Stimulated activated naive CD8-positive, alpha-beta T cell treated with anti-CD3 and anti-CD28 coated beads, Interleukin-15, Interleukin-2, amounts not matched to agents 100 ng/mL and 50 ng/mL, for 24 hours (primary cell): ENCODE data around the gene ABHD17A.

ENCODE experiments used
- H3K27ac Mint-ChIP-seq: one replicate; pipeline ENCODE4 v1.8.0; 2021; ENCODE audit warnings: mild to moderate bottlenecking, mixed read lengths
- H3K27me3 Mint-ChIP-seq: one replicate; pipeline ENCODE4 v1.8.0; 2021; ENCODE audit warnings: mixed read lengths
- H3K36me3 Mint-ChIP-seq: one replicate; pipeline ENCODE4 v1.8.0; 2021; ENCODE audit warnings: low read depth, mixed read lengths
- H3K4me1 Mint-ChIP-seq: one replicate; pipeline ENCODE4 v1.8.0; 2021; ENCODE audit warnings: low read depth, mixed read lengths
- H3K4me3 Mint-ChIP-seq: one replicate; pipeline ENCODE4 v1.8.0; 2021; ENCODE audit warnings: mild to moderate bottlenecking, mixed read lengths
- H3K9me3 Mint-ChIP-seq: one replicate; pipeline ENCODE4 v1.8.0; 2021; ENCODE audit warnings: mixed read lengths

Gene ABHD17A

GRCh38 chr19:1866693-1867348 is 18.5 kb downstream of the ABHD17A start:
- peaks cover 7% of the 10 kb centered on the region for H3K4me1 Mint-ChIP-seq
- H3K4me3 Mint-ChIP-seq = no peak overlapping the region
- peak overlapping the region; percentile 68 for H3K27ac Mint-ChIP-seq
- no peaks in the 10 kb centered on the region for H3K9me3 Mint-ChIP-seq
- no peaks in the 10 kb centered on the region for H3K27me3 Mint-ChIP-seq
- H3K36me3 Mint-ChIP-seq = no peaks in the 10 kb centered on the region

- Mint-ChIP-seq H3K9me3 (no peaks in the 10 kb centered on the region), H3K36me3 (peaks cover 3% of the 10 kb centered on the region), H3K27ac (peak overlapping the region; percentile 83), H3K4me3 (peak overlapping the region; percentile 74), H3K27me3 (no peaks in the 10 kb centered on the region), H3K4me1 (peaks cover 22% of the 10 kb centered on the region)
Measured at GRCh38 chr19:1865172-1866010, 19.9 kb downstream of the ABHD17A start.

DNA sequence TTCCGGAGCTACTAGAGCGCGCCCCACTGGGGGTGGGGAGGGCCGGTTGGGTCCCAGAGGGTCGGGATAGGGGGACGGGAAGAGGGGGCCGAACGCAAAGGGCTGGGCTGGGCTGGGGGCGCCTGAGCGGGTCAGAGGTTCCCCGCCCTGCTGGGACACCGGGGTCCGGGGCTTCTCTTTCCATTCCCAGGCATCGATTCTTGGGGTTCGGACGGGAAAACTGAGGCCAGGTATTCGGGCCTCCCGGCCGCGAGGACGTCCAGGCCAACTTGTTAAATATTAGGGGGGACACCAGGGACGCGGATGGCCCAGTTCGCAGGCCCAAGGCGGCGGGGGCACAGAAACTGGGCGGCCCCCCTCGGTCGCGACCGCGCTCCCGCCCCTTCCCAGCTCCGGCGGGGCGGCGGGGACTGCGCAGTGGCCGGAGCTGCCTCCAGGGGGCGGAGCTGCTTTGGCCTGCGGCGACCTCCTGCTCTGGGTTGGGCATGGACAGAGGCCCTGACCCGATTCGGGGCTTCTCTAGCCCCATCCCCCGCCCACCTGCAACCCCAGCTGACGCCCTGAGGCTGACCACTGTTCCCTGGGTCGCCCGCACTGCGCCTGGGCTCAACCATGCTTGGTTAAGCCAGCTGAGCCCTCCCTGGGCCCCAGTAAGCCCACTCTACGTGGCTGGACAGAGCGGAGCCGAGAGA is 20.7 kb downstream of the ABHD17A start:
- peaks cover 29% of the 10 kb centered on the region for H3K4me1 Mint-ChIP-seq
- peak overlapping the region; percentile 74 for H3K4me3 Mint-ChIP-seq
- H3K36me3 Mint-ChIP-seq = peaks cover 3% of the 10 kb centered on the region
- no peaks in the 10 kb centered on the region for H3K27me3 Mint-ChIP-seq
- no peaks in the 10 kb centered on the region for H3K9me3 Mint-ChIP-seq
- H3K27ac Mint-ChIP-seq = peak overlapping the region; percentile 83

DNA sequence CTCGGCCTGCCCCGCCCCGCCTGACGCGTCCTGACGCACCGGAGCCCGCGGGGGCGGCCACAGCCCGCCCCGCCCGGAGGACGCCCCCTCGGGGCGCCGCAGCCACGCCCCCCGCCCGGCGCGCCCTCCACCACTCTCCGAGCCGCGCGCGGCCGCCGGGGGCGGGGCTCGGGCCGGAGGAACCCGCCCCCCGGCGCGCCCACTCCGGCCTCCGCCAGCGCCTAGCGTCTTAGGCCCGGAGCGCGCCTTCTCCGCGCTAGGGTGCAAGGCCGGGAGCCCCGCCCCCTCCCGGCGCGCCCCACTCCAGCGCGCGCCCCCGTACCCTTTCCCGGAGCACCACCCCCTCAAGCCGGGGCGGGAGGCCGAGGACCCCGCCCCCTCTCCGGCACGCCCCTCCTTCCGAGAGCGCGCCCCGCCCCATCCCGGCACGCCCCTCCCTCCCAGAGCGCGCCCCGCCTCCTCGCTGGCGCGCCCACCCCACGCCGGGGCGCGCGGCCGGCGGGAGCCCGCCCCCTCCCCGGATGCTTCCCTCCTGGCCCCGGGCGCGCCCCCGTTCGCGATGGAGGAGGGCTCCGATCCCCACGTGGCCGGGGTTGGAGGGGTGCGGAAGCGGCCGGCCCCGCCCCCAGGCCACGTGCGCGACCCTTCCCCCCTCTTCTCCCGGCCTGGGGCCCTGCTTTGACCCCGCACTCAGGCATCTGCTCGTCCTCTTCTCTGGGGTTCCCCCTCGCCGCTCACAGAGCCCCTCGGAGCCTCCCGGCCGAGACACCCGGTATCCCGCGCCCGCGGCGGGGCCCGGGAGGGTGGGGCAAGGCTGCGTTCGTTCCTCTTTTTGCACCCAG is 21.4 kb downstream of the ABHD17A start:
- Mint-ChIP-seq H3K4me3 (peak overlapping the region; percentile 74), H3K4me1 (peaks cover 35% of the 10 kb centered on the region), H3K27ac (no peak overlapping the region), H3K36me3 (peaks cover 3% of the 10 kb centered on the region), H3K9me3 (no peaks in the 10 kb centered on the region), H3K27me3 (no peaks in the 10 kb centered on the region)

- H3K36me3 Mint-ChIP-seq = peaks cover 3% of the 10 kb centered on the region
- peaks cover 40% of the 10 kb centered on the region for H3K4me1 Mint-ChIP-seq
- H3K27me3 Mint-ChIP-seq = no peaks in the 10 kb centered on the region
- peak within 1 kb of the TSS; percentile 93 for H3K4me3 Mint-ChIP-seq
- peak within 1 kb of the TSS; percentile 91 for H3K27ac Mint-ChIP-seq
- H3K9me3 Mint-ChIP-seq = no peaks in the 10 kb centered on the region
Measured at GRCh38 chr19:1863328-1863637, 22.0 kb downstream of the ABHD17A start, which contains the start of gene KLF16. KLF16 (minus strand) TSS chr19:1863579; CDS start chr19:1863497, 82 bp downstream.

DNA sequence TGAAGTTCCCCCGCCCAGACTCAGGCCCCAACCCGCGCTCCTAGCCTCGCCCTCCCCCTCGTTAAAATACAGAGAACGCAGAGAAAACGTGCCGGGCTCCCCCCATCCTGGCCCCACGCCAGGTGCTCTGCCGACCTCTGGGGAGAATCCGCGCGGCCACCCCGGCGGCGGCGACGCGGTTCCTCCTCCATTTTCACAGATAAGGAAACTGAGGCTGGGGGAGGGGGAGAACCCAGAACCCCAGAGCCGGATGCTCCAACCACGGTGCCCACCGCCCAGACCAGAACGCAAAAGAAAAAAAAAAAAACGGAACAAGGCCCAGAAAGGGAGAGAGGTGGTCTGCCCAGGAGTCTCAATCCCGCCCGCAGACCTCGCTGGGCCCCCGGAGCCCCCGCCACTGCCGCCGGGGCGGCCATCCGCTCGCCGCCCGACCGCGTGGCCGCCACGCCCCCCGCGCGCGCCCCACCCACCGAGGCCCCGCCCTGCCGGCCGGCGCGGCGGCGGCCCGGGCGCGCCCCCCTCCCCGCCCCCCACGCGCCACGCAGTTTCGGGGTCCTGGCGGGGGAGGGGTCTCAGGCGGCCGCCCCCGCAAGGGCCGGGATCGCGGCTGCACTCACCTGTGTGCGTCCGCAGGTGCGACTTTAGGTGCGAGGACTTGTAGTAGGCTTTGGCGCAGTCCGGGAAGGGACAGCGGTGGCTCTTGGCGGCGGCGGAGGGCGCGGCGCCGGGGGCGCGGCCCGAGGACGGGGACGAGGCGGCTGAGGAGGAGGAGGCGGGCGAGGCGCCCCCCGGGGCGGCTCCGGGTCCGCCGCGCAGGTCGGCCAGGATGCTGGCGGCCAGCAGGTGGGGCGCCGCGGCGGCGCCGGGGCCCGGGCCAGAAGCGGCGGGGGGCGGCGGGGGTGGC is 22.6 kb downstream of the ABHD17A start:
- H3K36me3 Mint-ChIP-seq = peaks cover 3% of the 10 kb centered on the region
- H3K27me3 Mint-ChIP-seq = no peaks in the 10 kb centered on the region
- H3K9me3 Mint-ChIP-seq = no peaks in the 10 kb centered on the region
- H3K4me3 Mint-ChIP-seq = peak overlapping the region; percentile 93
- H3K4me1 Mint-ChIP-seq = peaks cover 43% of the 10 kb centered on the region
- H3K27ac Mint-ChIP-seq = peak overlapping the region; percentile 91

DNA sequence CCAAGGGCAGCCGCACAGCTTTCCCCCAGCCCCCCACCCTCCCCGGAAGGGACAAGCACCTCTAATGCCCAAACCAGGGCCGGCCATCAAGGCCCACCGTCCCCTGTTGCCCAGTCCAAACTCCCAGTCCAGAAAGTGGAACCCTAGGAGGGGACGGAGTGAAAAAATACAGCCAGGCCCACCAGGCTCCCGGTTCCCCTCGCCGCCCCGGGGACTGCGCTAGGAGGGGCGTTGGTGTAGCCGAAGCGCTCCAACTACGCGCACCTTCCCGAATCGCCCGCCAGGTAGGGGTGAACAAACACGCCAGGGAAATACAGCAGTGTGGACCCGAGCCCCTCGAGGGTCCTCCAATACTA is 23.2 kb downstream of the ABHD17A start:
- Mint-ChIP-seq H3K27me3 (no peaks in the 10 kb centered on the region), H3K9me3 (no peaks in the 10 kb centered on the region), H3K36me3 (peaks cover 3% of the 10 kb centered on the region), H3K27ac (peak overlapping the region; percentile 91), H3K4me1 (peaks cover 43% of the 10 kb centered on the region), H3K4me3 (peak overlapping the region; percentile 93)

DNA sequence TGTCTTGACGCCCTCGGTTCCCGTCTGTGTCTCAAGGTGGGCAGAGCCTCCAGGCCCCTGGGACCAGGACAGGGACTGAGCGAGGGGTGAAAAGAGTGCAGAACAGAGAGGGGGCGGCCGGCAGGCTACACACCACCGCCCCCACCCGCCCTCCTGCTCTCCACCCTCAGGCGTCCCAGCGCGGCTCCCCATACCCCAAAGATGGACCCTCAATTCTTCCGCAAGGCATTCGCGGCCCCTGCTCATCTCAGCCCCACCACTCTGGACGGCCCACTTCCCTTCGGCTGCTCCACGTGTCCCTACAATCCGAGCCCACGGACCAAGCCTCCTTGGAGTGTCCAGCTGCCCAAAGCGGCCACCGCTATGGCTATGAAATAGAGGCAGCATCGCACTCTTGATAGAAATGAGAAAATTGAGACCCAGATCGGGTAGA is 23.7 kb downstream of the ABHD17A start:
- Mint-ChIP-seq H3K4me1 (peaks cover 43% of the 10 kb centered on the region), H3K9me3 (no peaks in the 10 kb centered on the region), H3K4me3 (peak overlapping the region; percentile 93), H3K27ac (peak overlapping the region; percentile 91), H3K27me3 (no peaks in the 10 kb centered on the region), H3K36me3 (peaks cover 3% of the 10 kb centered on the region)

GRCh38 chr19:1860821-1861598 is 24.3 kb downstream of the ABHD17A start:
- H3K4me1 Mint-ChIP-seq = peaks cover 49% of the 10 kb centered on the region
- H3K27ac Mint-ChIP-seq = peak overlapping the region; percentile 36
- H3K4me3 Mint-ChIP-seq = peak overlapping the region; percentile 93
- H3K36me3 Mint-ChIP-seq = peaks cover 3% of the 10 kb centered on the region
- no peaks in the 10 kb centered on the region for H3K9me3 Mint-ChIP-seq
- no peaks in the 10 kb centered on the region for H3K27me3 Mint-ChIP-seq

GRCh38 chr19:1860042-1860775 is 25.1 kb downstream of the ABHD17A start:
- H3K4me1 Mint-ChIP-seq = peaks cover 52% of the 10 kb centered on the region
- H3K9me3 Mint-ChIP-seq = no peaks in the 10 kb centered on the region
- H3K27ac Mint-ChIP-seq = no peak overlapping the region
- peak overlapping the region; percentile 93 for H3K4me3 Mint-ChIP-seq
- H3K36me3 Mint-ChIP-seq = peaks cover 3% of the 10 kb centered on the region
- H3K27me3 Mint-ChIP-seq = no peaks in the 10 kb centered on the region

DNA sequence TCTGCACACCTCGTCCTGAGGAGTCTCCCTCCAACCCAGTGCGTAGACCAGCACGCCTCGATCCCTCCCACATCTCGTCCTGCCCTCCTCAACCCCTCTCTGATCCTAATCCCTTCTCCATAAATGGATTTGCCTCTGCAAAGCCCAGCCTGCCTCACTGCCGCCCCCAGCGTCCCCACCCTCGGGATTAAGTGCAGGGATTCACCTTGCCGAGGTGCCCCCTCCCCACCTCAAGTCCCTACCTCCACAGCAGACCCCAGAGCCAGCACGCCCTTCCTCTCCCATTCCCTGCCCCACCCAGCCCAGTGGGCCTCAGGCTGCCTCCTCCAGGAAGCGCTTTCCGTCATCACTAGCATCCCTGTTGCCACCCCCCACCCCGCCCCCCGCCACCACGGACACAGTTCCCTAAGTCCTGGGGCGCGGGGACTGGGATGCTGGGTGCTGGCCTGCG is 25.9 kb downstream of the ABHD17A start:
- Mint-ChIP-seq H3K27me3 (no peaks in the 10 kb centered on the region), H3K27ac (peak overlapping the region; percentile 83), H3K4me1 (peaks cover 60% of the 10 kb centered on the region), H3K4me3 (peak overlapping the region; percentile 35), H3K9me3 (no peaks in the 10 kb centered on the region), H3K36me3 (peaks cover 3% of the 10 kb centered on the region)

GRCh38 chr19:1858412-1859081 is 26.7 kb downstream of the ABHD17A start:
- H3K27me3 Mint-ChIP-seq = no peaks in the 10 kb centered on the region

More at GRCh38 chr19:1858412-1859081, 26.7 kb downstream of the ABHD17A start:
- H3K4me1 Mint-ChIP-seq = peaks cover 62% of the 10 kb centered on the region
- peaks cover 3% of the 10 kb centered on the region for H3K36me3 Mint-ChIP-seq
- peak overlapping the region; percentile 63 for H3K4me3 Mint-ChIP-seq
- peak overlapping the region; percentile 2 for H3K27ac Mint-ChIP-seq
- H3K9me3 Mint-ChIP-seq = no peaks in the 10 kb centered on the region
